ENCODE measurements around the gene MSL3B.

Gene MSL3B

DNA sequence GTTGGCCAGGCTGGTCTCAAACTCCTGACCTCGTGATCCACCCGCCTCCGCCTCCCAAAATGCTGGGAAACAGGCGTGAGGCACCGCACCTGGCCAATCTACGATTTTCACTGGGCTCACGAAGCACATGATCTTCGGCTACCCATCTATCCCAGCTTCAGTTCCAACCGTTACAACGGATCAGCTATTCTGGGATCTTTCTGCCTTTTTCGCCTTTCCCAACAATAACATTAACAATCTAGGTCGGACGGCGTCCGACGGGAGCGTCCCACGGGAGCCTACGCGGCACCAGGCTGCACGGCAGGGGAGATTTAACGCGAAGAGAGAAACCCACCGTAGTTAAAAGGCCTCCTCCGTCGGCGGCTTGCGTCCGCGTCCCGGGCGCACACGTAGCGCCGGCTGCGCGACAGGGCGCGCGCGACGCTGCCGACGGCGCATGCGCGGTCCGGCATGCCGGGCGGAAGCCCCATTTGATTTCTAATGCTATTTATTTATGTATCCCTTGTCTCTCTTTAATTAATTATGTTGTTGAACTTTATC lies at the start of gene MSL3B:
Gene MSL3B, minus strand, starts transcription at position 394 of the 540 bp plus-strand sequence.
- H2AFZ ChIP-seq (ENCODE audit: low read depth, low read length): peak within 1 kb of the TSS; percentile 94
- no peaks in the 10 kb centered on the region for H3K27me3 ChIP-seq (ENCODE audit: control insufficient read depth in 2 of 2, insufficient read depth in 2 of 2, low read length in 2 of 2)
- no peaks in the 10 kb centered on the region for H3K9me1 ChIP-seq (ENCODE audit: control insufficient read depth, insufficient read depth, low read length)
- H3K79me2 ChIP-seq (ENCODE audit: control insufficient read depth, insufficient read depth, low read length): peaks cover 19% of the 10 kb centered on the region
- peaks cover 18% of the 10 kb centered on the region for H3K36me3 ChIP-seq (ENCODE audit: control insufficient read depth, insufficient read depth, low read length)
- in situ Hi-C loops (cut with MboI) (loop anchor here (25.0 kb wide), 1 partner anchor 669 kb away; no protein-coding TSS in a partner anchor), intact Hi-C loops (cut with micrococcal nuclease) (no loop called here)
- H3K4me3 ChIP-seq: peak within 1 kb of the TSS; percentile 65
- H3K4me1 ChIP-seq (replicated peaks in 1 of 2; ENCODE audit: control insufficient read depth in 2 of 2, insufficient read depth in 2 of 2, low read length in 2 of 2): peaks cover 0 to 6% of the 10 kb centered on the region in 2 experiments; a peak in 3 of 5 replicates
- ChIA-PET CTCF (ENCODE audit: low intra/inter-chr PET ratio) (no interaction called here), POLR2A (interaction anchor here (0.6 to 2.0 kb wide), 2 partner anchors 10 to 1266 kb away, joined by 4 to 7 read pairs; no protein-coding TSS in a partner anchor)
- DNase-seq (ENCODE audit: extremely low read depth in 1 of 4, low spot score in 3 of 4) (peak; percentile 76 to 80 (median 76)), ATAC-seq (peak; percentile 86), FAIRE-seq (peak; percentile 67)
- BruUV-seq (replicated peaks): no TSS peak
- 1% methylated on average over 49 of the region's 50 CpGs for WGBS (ENCODE audit: insufficient coverage, low coverage, missing lambda C conversion rate)
- H3K27ac ChIP-seq (ENCODE audit: extremely low read depth, low read depth, low read length): peak within 1 kb of the TSS; percentile 96
- peaks cover 3% of the 10 kb centered on the region; the same call in 1 of the 2 replicates for H3K9me3 ChIP-seq (replicated peaks; ENCODE audit: control insufficient read depth, insufficient read depth, low read depth, low read length)
- H3K4me2 ChIP-seq (ENCODE audit: insufficient read depth, low read length): peak within 1 kb of the TSS; percentile 84
- peak within 1 kb of the TSS; percentile 94 to 98 for H3K9ac ChIP-seq (ENCODE audit: insufficient read depth in 1 of 2, low read depth in 2 of 2, low read length in 2 of 2)
- no peaks in the 10 kb centered on the region for H4K20me1 ChIP-seq (replicated peaks; ENCODE audit: control insufficient read depth, insufficient read depth, low read length)
- TF ChIP-seq ATF6 (CRISPR knock-in tag; IDR thresholded peaks at IDR 0.05): 0 out of 2 replicates have a peak, but pooled peaks have one; percentile 64
- TF ChIP-seq MAFG (tag; conservative IDR thresholded peaks at IDR 0.05): no peak
- 0 out of 2 replicates have a peak, but pooled peaks have one; percentile 8 for TF ChIP-seq TEAD4 (IDR thresholded peaks at IDR 0.05; ENCODE audit: low read length)
- TF ChIP-seq TEAD4 (CRISPR knock-in tag; IDR thresholded peaks at IDR 0.05; ENCODE audit: borderline replicate concordance): no peak
- TF ChIP-seq GABPB1 (CRISPR knock-in tag; IDR thresholded peaks at IDR 0.05): 0 out of 2 replicates have a peak, but pooled peaks have one; percentile 22
- no peak for TF ChIP-seq NFE2 (IDR thresholded peaks at IDR 0.05; ENCODE audit: low read depth)
- TF ChIP-seq POLR2B (IDR thresholded peaks at IDR 0.05; ENCODE audit: low read depth, partially characterized antibody): peak; percentile 61
- TF ChIP-seq CBFA2T3 (IDR thresholded peaks at IDR 0.05): no peak
- no peak for TF ChIP-seq HDAC6 (IDR thresholded peaks at IDR 0.05; ENCODE audit: low read depth, low read length)
- TF ChIP-seq ZNF778 (CRISPR knock-in tag; IDR thresholded peaks at IDR 0.05): no peak
- TF ChIP-seq ZNF766 (CRISPR knock-in tag; conservative IDR thresholded peaks at IDR 0.05): peak; percentile 62
- no peak for TF ChIP-seq OTX1 (CRISPR knock-in tag; IDR thresholded peaks at IDR 0.05)
- no peak for TF ChIP-seq ZFP30 (CRISPR knock-in tag; IDR thresholded peaks at IDR 0.05; ENCODE audit: borderline replicate concordance)
- TF ChIP-seq NBN (IDR thresholded peaks at IDR 0.05; ENCODE audit: low read depth): no peak
- TF ChIP-seq NRF1 (conservative IDR thresholded peaks at IDR 0.05 in 1 of 2, IDR thresholded peaks at IDR 0.05 in 1 of 2): peak; percentile 89 to 90
- TF ChIP-seq, protein P1, sequence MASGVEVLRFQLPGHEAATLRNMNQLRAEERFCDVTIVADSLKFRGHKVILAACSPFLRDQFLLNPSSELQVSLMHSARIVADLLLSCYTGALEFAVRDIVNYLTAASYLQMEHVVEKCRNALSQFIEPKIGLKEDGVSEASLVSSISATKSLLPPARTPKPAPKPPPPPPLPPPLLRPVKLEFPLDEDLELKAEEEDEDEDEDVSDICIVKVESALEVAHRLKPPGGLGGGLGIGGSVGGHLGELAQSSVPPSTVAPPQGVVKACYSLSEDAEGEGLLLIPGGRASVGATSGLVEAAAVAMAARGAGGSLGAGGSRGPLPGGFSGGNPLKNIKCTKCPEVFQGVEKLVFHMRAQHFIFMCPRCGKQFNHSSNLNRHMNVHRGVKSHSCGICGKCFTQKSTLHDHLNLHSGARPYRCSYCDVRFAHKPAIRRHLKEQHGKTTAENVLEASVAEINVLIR (CRISPR knock-in tag; IDR thresholded peaks at IDR 0.05): peak; percentile 32; the same call in 1 of the 2 replicates
- TF ChIP-seq ZNF24 (IDR thresholded peaks at IDR 0.05): peak; percentile 69

Data from K562 (cell line).